ENCODE data around the gene TMPRSS11A.

TMPRSS11A gene

DNA sequence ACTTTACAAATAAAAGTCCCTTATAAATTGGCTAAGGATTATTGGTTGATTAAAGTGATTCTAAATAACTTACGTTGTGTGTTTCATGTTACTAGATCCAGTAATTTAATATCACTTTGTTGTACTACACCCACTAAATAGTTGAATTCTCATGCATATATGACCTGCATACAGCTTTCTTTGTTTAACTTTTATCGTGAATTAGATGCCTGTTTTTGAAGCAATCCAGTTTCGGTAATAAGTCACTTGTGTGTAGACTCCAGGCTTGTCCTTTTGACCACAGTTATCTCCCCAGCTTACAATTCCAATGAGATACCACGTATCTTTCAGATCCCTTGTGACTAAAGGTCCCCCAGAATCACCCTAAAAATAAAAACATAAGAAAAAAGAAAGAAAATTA lies 52.2 kb downstream of the TMPRSS11A start:
- DNase-seq = no peak

DNA sequence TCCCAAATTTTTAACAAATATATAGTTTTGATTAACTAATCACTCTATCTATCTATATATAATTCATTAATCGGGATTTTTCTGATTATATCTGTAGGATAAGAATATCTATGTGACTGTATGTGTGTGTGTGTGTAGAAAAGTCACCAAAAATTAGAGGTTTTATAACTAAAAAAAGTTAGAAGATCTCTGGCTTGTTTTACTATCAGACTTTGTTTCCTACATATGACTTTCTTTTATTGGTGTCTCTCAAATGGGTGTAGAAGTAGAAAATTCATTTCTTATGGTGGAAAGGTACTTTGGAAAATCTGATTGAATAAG lies 52.7 kb downstream of the TMPRSS11A start:
- DNase-seq = no peak

DNA sequence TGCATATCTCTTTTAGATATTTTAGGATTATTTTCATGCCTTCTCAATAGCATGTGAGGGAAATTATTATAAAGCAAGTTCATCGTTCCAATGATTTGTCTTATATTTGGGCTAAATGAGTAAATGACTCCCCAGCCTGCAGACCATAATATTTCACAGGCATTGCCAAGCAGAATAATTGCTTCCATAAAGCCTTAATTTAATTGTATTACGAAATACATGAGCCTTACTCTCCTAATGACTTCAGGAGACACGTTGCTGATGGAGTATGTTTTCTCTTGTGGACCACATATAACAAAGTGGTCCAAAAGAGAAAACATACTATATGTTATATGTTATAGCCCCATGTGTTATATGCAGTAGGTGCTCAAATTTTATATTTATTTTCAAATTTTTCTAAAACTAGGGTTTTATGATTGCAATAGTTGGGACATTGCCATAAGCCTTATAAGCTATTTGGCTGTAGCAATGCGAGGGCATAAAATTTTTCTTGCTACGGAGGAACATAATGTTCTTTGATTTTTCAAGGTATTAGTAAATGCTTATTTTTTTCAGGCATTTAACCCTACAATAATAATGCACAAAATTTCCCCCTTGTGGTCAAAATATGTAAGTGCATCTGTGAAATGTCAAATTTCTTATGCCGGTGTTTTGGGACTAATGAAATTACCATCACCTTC lies 53.2 kb downstream of the TMPRSS11A start:
- no peak for DNase-seq

DNA sequence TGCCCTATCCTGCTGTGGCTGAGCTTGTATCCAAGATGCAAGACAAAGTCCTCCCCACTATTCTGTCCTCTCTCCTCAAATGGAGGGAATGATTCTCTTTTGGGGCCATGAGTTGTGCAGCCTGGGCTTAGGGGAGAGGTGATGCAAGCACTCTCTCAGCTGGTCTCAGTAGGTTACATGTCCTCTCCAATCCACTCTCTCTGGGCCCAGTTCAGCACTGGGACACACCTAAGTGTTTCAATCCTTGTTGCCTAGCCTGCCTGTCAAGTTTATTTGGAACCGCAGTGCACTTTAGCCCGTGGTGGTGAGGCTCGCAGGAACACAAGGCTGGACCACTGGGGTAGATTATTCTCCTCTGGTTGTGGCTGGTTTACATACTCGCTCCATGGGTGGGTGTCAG lies 55.6 kb downstream of the TMPRSS11A start:
- no peak for DNase-seq

DNA sequence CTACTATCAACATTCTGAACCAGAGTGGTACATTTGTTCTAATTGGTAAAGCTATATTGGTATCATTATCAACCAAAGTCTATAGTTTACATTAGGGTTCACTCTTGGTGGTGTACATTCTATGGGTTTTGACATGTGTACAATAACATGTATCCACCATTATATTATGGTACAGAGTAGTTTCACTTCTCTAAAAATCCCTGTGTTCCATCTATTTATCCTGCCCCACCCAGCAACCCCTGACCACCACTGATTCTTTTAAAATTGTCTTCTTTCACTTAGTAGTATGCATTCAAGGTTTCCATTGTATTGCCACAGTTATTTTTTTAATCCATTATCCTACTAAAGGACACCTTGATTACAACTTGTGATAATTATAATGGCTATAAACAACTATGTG lies 64.2 kb downstream of the TMPRSS11A start:
- DNase-seq = no peak

DNA sequence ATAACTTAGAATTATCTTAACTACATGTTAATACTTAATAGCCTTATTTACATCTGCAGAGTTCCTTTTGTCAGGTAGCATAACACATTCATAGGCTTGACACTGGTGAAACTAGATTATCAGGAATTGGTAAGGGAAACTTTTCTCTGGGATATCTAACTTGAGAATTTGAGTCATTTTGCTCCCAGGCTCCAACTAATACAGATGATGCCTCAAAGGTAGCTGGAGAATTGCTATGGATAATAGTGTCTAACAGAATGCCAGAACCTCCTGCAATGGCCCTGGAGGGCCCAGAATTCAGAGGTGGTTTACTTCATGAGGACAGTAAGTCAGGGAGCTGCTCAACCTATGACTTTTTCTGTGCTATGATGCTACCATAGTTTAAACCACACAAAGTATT lies 65.6 kb downstream of the TMPRSS11A start:
- no peak for DNase-seq

DNA sequence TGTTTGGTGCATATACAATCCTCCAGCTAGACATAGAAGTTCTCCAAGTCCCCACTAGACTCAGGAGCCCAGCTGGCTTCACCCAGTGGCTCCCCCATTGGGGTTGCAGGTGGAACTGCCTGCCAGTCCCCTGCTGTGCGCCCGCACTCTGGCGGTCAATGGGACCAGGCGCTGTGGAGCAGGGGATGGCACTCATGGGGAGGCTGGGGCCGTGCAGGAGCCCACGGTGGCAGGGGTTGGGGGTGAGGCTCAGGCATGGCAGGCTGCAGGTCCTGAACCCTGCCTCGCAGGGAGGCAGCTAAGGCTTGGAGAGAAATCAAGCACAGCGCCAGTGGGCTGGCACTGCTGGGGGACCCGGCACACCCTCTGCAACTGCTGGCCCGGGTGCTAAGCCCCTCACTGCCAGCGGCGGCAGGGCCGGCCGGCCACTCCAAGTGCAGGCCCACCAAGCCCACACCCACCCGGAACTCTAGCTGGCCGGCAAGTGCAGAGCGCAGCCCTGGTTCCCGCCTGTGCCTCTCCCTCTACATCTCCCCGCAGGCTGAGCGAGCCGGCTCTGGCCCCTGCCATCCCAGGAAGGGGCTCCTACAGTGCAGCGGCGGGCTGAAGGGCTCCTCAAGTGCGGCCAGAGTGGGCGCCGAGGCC lies 66.8 kb downstream of the TMPRSS11A start:
- DNase-seq = no peak

DNA sequence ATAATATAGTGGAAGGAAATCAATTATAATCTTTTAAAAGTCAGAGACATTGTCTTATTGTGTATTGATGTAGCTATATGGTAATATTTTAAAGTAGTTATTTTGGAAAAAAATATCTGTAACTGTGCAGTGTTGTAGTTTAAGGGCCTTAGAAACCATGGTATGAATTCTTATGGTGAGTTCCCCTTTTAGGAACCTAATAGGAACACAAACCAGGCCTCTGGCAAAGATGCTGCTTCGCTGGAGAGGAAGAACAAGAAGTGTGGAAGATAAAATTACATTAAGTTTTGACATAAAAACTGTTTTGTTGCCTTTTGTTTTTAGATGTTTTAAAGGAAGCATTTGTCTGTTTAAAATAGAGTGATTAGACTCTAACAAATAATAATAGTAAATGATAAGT lies 68.6 kb downstream of the TMPRSS11A start:
- no peak for DNase-seq

DNA sequence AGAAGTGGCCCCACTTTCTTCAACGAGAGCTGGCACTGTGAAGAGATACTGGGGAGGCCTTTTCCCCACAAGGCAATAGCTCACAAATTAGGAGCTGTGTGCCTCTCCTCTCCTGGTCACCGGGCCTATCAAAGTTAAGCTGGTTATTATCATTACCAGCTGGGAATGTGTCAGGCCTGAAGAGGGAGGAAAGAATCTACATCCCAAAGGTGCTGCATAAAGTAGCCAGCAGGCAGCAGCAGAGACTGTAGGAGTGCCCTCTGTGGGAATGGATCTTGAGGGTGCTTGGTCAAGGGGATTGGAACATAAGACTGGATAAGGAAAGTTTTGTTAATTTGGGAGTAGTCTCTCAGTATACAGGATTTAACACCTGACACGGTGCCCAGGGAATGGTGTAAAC lies 70.4 kb downstream of the TMPRSS11A start:
- no peak for DNase-seq

DNA sequence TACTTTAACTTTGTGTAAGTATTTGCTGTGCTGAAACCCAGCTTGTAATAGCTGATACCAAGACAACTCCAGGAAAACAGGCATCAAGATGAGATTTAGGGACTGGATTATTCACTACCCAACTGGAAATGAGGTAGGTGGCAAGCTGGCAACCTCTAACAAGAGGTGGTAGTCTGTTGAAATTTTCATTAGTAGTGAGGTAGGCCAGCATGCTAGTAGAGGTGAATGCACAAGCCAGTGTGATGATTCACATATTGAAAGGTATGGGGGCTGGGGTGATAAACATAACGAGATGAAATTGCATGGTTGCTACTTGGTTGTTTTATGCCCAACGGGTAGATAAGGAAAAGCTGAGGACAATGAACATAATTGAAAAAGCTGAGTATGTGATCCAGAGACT lies 71.0 kb downstream of the TMPRSS11A start:
- no peak for DNase-seq

DNA sequence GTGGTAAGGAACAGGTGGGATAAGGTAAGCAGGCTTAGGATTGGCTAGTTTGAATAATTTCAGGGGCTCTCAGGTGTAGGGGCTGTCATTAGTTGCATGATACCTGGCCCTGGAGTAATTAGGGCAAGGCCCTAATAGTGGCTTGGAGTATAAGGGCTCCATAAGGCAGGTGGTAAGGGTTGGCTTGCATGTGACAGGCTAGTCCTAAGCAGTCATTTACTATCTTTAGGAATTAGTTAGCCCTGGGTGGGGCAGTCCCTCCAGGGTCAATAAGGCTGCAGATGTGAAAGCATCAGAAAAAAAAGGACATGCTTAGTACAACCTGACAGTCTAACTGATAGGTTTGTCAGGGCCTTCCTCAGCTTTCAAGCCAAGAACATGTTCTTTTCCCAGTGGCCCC lies 71.6 kb downstream of the TMPRSS11A start:
- no peak for DNase-seq

DNA sequence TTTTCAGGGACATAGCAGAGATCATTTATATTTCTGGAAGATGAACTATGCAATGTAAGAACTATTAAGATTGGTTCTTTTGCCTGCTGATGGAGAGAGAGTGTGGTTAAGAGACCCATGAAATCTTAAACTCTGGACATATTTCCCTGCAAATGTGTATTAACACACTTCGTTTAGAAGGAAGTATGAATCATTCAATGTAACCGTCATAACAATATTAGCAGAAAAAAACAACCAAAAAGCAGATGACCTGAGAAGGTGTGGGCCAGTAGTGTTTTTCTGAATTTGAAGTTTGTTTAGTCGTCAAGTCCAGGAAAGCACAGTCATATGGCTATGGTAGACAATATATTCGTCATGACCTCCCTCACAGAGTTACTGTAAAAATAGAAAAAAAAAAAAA lies 77.0 kb downstream of the TMPRSS11A start:
- no peak for DNase-seq

DNA sequence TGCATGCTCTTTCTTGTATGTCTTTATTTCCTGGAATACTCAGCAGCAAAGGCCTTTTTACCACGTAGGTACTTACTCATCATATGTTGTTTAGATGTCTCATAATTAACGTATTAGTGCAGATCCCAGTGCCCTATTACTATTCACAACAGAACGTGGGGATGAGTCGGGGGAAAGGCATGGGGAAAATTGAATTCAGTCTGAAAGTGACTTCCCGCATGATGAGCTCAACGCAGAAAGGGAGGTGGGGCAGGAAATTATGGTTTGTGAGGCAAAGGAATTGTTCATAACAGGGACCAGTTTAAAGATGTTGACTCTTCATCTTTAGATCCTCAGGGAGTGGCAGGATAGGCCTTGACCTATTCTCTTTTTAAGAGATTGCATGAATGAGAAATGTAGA lies 77.5 kb downstream of the TMPRSS11A start:
- no peak for DNase-seq

DNA sequence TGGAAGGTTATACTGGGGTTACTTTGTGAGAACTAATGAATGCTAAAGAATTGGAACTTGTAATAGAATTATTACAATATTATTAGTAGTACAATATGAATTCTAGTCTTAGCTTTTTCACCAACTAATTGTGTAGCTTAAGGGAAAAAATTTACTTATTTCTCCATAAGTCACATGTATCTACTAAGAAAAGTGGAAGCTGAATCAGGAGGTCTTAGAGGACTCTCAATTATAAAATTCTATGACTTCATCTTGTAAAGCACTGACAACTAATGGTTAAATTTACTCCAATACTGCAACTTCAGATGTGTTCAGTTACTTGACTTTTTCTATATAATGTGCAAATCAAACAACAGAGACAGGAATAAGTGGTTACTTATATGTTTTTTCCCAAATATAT lies 78.6 kb downstream of the TMPRSS11A start:
- no peak for DNase-seq

DNA sequence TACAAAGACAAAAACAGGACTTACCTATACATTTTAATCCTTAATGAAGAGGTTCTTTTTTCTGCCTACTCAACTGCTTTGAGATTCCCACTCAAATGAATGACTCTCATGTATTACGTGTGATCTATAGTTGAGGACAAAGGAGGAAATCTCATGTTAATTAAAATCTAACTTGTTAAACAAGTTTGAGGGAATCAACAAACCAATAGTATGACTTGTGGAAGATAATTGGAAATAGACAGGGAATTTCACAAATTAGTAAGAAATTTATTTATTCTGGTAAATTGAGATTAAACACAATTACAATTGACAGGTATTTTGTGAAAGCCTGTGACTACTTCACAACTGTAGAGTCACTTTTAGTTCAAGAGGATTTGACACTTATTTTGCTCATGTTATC lies 79.4 kb downstream of the TMPRSS11A start, which contains the start of gene TMPRSS11D:
Gene TMPRSS11D, minus strand, starts transcription at position 101 of the 400 bp plus-strand sequence. Its CDS starts 69 bp downstream, at position 32.
- DNase-seq = no peak

DNA sequence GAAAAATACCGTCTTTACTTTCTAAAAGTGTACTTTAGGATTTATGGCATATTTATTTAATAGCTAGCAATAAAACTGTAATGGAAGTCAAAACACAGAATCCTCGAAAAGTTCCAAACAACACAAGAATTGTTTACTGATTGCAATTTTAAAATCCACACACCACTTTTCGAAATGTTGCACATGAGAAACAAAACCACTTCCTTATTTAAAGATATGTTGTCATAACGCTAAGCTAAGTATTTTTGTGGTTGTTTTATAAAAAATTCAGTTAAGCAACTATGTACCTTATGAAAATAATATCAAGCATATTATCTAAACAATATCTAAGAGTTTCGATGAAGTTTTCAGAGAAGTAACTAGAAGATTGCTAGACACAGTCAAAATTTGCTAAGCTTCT lies 79.8 kb downstream of the TMPRSS11A start:
- no peak for DNase-seq

DNA sequence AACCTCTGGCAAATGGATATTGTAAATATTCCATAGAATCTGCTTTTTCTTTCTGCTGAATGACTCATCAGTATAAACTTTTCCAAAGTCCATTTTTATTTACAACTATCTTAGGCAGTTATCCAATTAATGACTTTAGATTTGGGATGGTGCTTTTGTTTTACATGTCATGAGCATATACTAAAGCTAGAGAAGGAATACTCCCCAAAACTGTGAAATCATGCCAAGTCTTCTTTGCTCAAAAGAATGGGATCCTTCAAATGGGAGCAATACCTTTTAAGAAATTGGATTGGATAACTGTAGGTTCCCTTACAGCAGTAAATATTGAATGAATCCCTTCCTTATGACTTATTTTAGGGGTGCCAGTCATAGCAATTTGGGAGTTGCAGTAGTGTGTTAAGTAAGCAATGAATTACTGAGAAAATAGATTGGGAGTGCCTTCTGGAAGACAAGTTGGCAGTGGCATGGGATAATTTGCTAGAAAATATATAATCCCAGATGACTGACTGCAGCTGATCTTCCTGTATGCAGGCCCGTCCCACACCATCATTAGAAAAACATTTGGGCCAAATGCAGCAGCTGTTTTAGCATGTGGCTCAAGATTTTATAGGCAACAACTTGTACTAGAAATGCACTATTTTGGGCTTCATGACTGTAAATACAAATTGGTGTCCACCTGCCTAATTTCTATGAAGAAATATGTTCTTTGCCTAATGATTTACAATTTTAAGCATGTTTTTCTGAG lies 82.3 kb downstream of the TMPRSS11A start:
- no peak for DNase-seq

DNA sequence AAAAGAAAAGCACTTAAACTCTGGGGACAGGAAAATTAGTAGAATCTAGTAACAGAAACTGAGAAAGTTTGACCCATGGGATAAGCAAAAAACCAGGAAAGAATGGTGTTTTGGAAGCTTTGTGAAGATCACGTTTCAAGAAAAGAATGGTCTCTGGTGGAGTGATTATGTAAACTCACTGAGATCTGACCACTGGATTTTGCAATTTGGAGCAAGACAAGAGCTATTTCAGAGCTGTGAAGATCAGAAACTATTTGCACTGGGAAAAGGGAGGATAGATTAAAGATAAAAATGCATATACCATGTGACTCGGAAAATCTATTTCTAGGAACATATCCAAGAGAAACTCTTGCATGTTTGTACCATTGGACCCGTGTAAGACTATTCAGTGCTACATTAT lies 83.8 kb downstream of the TMPRSS11A start:
- no peak for DNase-seq

DNA sequence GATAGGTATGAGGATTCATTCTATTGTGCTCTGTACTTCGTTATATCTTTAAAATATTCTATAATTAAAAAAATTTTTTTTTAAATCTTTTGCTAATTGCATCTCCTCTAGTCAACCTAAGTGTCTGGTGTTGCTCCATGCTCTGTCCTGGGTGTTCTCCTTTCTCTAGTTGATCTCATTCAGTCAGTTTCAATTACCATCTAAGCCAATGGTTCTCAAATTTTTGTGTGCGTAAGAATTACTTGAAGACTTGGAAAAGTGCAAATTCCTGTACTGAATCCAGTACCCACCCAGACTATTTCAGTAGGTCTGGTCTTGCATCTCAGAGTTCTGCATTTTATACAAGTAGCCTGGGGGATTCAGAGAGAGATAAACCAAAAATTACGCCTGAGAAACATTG lies 86.2 kb downstream of the TMPRSS11A start:
- no peak for DNase-seq

DNA sequence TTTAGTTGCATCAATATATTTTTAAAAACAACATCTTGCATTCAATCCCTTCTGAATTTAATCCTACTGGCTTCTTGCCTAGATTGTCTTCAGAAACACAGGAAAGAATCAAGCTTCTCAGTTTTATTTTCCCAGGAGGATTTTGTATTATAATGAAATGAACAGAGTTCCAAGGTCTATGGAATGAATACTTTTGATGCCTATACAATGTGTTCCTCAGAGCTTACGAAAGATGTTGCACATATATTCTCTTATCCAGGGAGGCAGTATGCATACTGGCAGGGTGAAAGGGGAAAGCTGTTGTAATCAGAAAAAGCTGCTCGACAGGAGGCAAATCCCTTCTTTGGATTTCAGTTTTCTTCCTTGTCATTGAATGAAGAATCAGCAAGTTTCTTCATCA lies 88.3 kb downstream of the TMPRSS11A start:
- DNase-seq = no peak

DNA sequence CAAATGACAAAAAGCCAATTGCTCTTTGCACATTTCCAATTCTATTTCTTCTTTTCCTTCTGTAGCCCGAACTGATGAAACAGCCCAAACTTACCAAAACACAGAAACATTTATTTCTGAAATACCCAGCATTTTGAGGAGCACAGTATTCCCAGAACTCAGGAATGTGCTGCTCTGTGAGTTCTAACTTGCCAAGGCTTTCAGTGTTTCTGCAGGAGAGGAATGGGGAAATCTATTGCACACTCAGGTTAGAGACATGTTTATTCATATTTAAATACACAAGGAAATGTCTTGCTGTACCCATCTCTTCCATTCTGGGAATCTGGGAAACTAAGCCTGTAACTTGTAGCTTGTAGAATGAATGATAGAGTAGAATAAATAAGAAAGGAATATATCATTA lies 90.2 kb downstream of the TMPRSS11A start:
- no peak for DNase-seq

DNA sequence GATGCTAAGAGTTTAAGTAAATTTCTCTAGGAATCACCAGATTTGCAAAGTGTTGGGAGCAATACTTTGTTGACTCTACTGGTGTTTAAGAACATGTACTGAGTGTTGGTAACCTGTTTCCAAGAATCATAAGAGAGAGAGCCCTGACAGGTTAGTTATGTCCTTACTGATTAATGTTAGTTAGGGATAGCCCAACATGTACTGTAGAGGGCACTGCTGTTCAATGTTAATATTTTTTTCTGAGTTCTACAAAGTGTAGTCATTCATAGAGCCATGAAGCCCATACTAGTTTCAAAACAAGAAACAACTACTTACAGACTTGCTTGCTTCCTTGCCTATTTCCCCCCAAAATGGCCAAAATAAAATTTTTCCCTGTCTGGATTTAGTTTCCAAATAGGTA lies 91.4 kb downstream of the TMPRSS11A start:
- no peak for DNase-seq

DNA sequence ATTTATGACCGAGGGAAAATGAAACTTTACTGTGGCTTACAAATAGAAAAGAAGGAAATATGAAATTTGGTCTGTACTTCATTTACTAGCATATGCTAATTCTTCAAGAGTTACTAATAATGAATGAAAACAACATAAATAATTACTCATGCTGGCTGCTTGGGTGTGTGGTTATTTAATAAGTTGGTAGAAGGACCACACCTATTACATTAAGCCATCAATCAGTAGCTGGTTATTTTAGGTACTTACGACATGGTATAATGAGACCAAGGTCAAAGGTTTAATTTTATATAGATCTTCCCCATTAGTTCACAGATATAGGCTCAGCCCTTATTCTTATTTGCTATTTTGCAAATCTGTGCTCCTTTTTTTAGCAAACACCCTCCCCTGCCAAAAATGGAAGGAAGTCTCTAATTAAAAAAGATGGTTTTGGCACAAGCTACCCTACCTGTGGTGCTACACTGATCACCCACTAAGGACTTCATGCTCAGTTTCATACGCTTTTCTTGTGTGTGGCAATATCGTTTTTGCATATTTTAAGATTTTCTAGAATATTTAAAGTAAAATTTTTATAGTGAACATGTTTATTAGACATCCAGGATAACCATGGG lies 93.6 kb downstream of the TMPRSS11A start:
- no peak for DNase-seq

DNA sequence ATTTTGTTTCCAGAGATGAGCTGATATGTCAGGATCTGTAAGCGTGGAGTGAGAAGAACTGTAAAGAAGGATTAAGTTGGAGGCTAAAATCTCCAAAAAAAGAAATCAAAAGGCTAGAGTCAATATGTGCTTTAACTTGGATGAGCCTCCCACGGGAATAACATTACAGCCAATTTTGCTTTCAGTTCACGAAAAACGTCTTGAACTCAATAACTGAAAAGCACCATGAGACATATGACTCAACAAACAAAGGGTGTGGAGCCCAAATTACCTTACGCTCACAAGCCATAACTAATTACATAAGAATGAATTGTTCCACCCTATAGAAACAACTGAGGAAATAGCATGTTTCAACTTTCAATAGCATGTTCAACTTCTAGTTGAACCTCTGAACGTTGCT lies 101.8 kb downstream of the TMPRSS11A start:
- DNase-seq = no peak
